GM18505 (cell line): Measurements from ENCODE around the gene GPR89B.

Source experiments
- ATAC-seq: cut with Tn5 transposase; IDR thresholded peaks from one replicate; pipeline ENCODE4 v1.9.1; 2021; ENCODE audit not compliant: unreplicated experiment
- POLR2A ChIP-seq: IDR thresholded peaks from 4 replicates; pipeline ENCODE4 v1.6.1; 2011; ENCODE audit warnings: borderline replicate concordance; ENCODE audit not compliant: insufficient read depth, insufficient read length; ENCODE audit errors: extremely low read depth

The GPR89B gene

GRCh38 chr1:148038462-148039333, 110.5 kb downstream of the GPR89B start:
- ATAC-seq: peak; percentile 87
- peak; percentile 91 for TF ChIP-seq POLR2A
